A673 (cell line): ENCODE measurements around the gene HS3ST6. TPM values are rescaled to one million over a fixed set of nuclear protein-coding genes. Genes with fewer than 3 reads are reported as not detected.

Experiments used
- BruUV-seq: library from RNA; stranded (reverse); fragments of 400-500 nt; replicated peaks from 2 replicates; lab custom pipeline; 2021; lab: Mats Ljungman, UMichigan
- CTCF ChIA-PET: fragments of 300-600 bp; sonication (Branson Sonifier 250); formaldehyde crosslinking; loops from one replicate; lab custom pipeline; 2022; ENCODE audit warnings: antibody characterized with exemption; lab: Charles Lee
- POLR2A ChIA-PET: fragments of 300-600 bp; sonication (Branson Sonifier 250); formaldehyde crosslinking; loops from one replicate; lab custom pipeline; 2022; ENCODE audit warnings: antibody characterized with exemption; ENCODE audit not compliant: low non-redundant PET; lab: Charles Lee
- DNase-seq: peaks from one replicate; pipeline ENCODE4 v3.0.0-alpha.2; 2015; ENCODE audit warnings: low spot score
- H3K27ac ChIP-seq: fragments of 200-600 bp; sonication (generic); 2 replicates; pipeline ENCODE4 v1.5.1; 2016; ENCODE audit warnings: mixed run types, low read depth, mild to moderate bottlenecking, mixed read lengths, antibody characterized with exemption, low read length; ENCODE audit not compliant: poor library complexity, severe bottlenecking
- H3K27me3 ChIP-seq: fragments of 200-600 bp; sonication (generic); replicated peaks from 2 replicates; pipeline ENCODE4 v1.6.1; 2017; ENCODE audit warnings: mixed run types, low read depth, mild to moderate bottlenecking, mixed read lengths, antibody characterized with exemption, low read length; ENCODE audit not compliant: insufficient read depth, poor library complexity
- H3K36me3 ChIP-seq: fragments of 200-600 bp; sonication (generic); 2 replicates; pipeline ENCODE4 v1.6.1; 2016; ENCODE audit warnings: mixed run types, mild to moderate bottlenecking, mixed read lengths, antibody characterized with exemption, low read length; ENCODE audit not compliant: insufficient read depth, poor library complexity, severe bottlenecking
- H3K4me1 ChIP-seq: fragments of 200-600 bp; sonication (generic); 2 replicates; pipeline ENCODE4 v1.6.1; 2017; ENCODE audit warnings: mixed run types, mild to moderate bottlenecking, mixed read lengths, antibody characterized with exemption, low read length; ENCODE audit not compliant: insufficient read depth, poor library complexity, severe bottlenecking
- H3K4me3 ChIP-seq: fragments of 200-600 bp; sonication (generic); 2 replicates; pipeline ENCODE4 v1.5.1; 2016; ENCODE audit warnings: low read depth, mixed run types, mild to moderate bottlenecking, mixed read lengths, low read length; ENCODE audit not compliant: poor library complexity, severe bottlenecking
- H3K9me3 ChIP-seq: fragments of 200-600 bp; sonication (generic); 2 replicates; pipeline ENCODE4 v1.6.1; 2016; ENCODE audit warnings: mixed run types, low read depth, mild to moderate bottlenecking, mixed read lengths, antibody characterized with exemption, low read length; ENCODE audit not compliant: poor library complexity, severe bottlenecking
- EZH2 ChIP-seq: fragments of 200-600 bp; sonication (generic); IDR thresholded peaks from 2 replicates; pipeline ENCODE4 v1.6.1; 2017; ENCODE audit warnings: borderline replicate concordance, low read depth, mild to moderate bottlenecking, mixed read lengths, antibody characterized with exemption, low read length; ENCODE audit not compliant: poor library complexity, severe bottlenecking
- intact Hi-C: fragments of 100-400 bp; cut with micrococcal nuclease; formaldehyde crosslinking; loops from one replicate; pipeline ENCODE4 v1.10.0; 2022; ENCODE audit not compliant: unreplicated experiment
- total RNA-seq: library from RNA; stranded (reverse); gene quantifications from 2 replicates; pipeline ENCODE4 v1.2.3, GENCODE V29; 2021
- TF ChIP-seq, protein P1 (sequence below): fragments of 300-800, 200-600 bp; sonication (generic); conservative IDR thresholded peaks from 2 replicates; pipeline ENCODE4 v1.5.1; 2017; ENCODE audit warnings: low read depth, mild to moderate bottlenecking, antibody characterized with exemption, low read length, moderate library complexity, mixed read lengths

HS3ST6 gene
- total RNA-seq, 1 experiment from 2014 or later: not detected

DNA sequence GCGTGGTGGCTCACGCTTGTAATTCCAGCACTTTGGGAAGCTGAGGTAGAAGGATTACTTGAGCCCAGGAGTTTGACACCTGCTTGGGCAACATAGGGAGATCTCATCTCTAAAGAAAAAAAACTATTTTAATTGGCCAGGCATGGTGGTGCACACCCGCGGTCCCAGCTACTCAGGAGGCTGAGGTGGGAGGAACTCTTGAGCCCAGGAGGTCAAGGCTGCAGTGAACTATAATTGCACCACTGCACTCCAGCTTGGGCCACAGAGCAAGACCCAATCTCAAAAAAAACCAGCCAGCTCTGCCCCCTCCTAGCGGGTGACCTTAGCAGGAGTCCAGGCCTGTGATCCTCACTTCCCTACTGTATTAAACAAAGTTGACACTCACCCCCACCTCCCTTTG is 5.9 kb upstream of the HS3ST6 start:
- no peak for TF ChIP-seq EZH2
- TF ChIP-seq, protein P1, sequence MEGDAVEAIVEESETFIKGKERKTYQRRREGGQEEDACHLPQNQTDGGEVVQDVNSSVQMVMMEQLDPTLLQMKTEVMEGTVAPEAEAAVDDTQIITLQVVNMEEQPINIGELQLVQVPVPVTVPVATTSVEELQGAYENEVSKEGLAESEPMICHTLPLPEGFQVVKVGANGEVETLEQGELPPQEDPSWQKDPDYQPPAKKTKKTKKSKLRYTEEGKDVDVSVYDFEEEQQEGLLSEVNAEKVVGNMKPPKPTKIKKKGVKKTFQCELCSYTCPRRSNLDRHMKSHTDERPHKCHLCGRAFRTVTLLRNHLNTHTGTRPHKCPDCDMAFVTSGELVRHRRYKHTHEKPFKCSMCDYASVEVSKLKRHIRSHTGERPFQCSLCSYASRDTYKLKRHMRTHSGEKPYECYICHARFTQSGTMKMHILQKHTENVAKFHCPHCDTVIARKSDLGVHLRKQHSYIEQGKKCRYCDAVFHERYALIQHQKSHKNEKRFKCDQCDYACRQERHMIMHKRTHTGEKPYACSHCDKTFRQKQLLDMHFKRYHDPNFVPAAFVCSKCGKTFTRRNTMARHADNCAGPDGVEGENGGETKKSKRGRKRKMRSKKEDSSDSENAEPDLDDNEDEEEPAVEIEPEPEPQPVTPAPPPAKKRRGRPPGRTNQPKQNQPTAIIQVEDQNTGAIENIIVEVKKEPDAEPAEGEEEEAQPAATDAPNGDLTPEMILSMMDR: no peak
- intact Hi-C loops: no loop called here
- Histone ChIP-seq H3K4me3 (no peak overlapping the region), H3K36me3 (no peaks in the 10 kb centered on the region), H3K9me3 (no peaks in the 10 kb centered on the region), H3K4me1 (peaks cover 14% of the 10 kb centered on the region), H3K27me3 (peaks cover 25% of the 10 kb centered on the region), H3K27ac (no peak overlapping the region)
- BruUV-seq: no TSS peak
- POLR2A ChIA-PET: no interaction called here
- no peak for DNase-seq
- CTCF ChIA-PET: no interaction called here

DNA sequence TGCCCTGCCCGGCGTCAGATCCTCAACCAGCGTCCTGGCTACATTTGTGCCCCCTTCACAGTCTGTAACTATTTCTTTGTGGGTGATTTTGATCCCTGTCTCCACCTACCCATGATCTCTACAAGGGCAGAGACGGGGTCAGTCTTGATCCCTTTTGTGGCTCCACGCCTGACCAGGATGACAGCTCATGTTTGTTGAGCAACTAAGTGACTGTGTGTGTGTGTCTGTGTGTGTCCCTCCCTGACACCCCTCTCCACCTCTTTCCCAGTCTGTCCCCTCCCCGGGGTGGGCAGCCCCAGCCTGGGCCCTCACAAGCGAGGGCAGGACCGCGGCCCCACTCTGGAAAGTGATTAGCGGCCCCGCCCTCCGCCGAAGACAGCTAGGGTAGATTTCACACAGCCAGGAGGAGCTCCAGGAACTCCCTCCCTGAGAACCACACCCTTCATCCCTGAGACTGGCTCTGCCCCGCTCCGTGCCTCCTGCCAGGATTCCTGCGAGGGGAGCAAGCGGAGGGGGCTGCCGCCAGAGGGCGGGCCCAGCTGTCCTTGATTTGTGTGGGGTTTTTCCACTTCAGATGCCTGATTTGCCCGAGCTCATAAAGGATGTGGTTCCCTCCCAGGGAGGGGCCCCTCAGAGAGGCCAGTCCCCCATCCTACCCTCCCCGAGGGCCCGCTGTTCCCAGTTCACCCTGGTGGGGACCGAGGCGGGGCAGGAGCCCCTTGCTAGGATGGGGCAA is 5.3 kb upstream of the HS3ST6 start:
- no peaks in the 10 kb centered on the region for H3K36me3 ChIP-seq
- POLR2A ChIA-PET: no interaction called here
- H3K4me1 ChIP-seq: peaks cover 12% of the 10 kb centered on the region
- intact Hi-C loops: no loop called here
- TF ChIP-seq, protein P1: peak; percentile 56
- no peak for TF ChIP-seq EZH2
- CTCF ChIA-PET: no interaction called here
- H3K9me3 ChIP-seq: no peaks in the 10 kb centered on the region
- no TSS peak for BruUV-seq
- H3K4me3 ChIP-seq: no peak overlapping the region
- H3K27ac ChIP-seq: no peak overlapping the region
- peaks cover 31% of the 10 kb centered on the region for H3K27me3 ChIP-seq
- peak; percentile 85 for DNase-seq

DNA sequence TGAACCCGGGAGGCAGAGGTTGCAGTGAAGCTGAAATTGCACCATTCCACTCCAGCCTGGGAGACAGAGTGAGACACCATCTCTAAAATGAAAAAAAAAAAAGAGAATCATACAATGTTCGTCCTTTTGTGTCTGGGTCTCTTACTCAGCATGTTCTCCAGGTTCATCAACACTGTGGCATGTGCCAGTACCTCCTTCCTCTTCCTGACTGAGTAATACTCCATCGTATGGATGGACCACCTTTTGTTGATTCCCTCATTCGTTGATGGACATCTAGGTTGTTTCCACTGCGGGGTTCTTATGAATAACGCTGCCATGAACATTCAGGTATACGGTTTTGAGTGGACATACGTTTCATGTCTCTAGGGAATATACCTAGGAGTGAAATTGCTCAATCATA is 4.1 kb upstream of the HS3ST6 start:
- H3K27me3 ChIP-seq: peaks cover 38% of the 10 kb centered on the region
- no peak for DNase-seq
- H3K36me3 ChIP-seq: no peaks in the 10 kb centered on the region
- H3K27ac ChIP-seq: no peak overlapping the region
- POLR2A ChIA-PET: no interaction called here
- TF ChIP-seq, protein P1: no peak
- TF ChIP-seq EZH2: no peak
- no TSS peak for BruUV-seq
- CTCF ChIA-PET: no interaction called here
- intact Hi-C loops: no loop called here
- H3K9me3 ChIP-seq: no peaks in the 10 kb centered on the region
- peaks cover 12% of the 10 kb centered on the region for H3K4me1 ChIP-seq
- no peak overlapping the region for H3K4me3 ChIP-seq
